Measurements from ENCODE around the gene CDH23. TPM values are rescaled to one million over a fixed set of nuclear protein-coding genes. Genes with fewer than 3 reads are reported as not detected.

The CDH23 gene
- total RNA-seq, 1 donor from 2014 or later, result 5.1 TPM

- DNase-seq (ENCODE audit: low spot score), result no peak
Observed at GRCh38 chr10:71756311-71757191, 359.8 kb downstream of the CDH23 start.

- DNase-seq (ENCODE audit: low spot score), result no peak
Observed at GRCh38 chr10:71757399-71757922, 360.7 kb downstream of the CDH23 start.

- DNase-seq (ENCODE audit: low spot score), result no peak
Observed at GRCh38 chr10:71761105-71761511, 364.4 kb downstream of the CDH23 start.

GRCh38 chr10:71761541-71762113, 364.9 kb downstream of the CDH23 start:
- DNase-seq (ENCODE audit: low spot score), result no peak

GRCh38 chr10:71762324-71762723, 365.6 kb downstream of the CDH23 start:
- no peak for DNase-seq (ENCODE audit: low spot score)

GRCh38 chr10:71763352-71764127, 366.8 kb downstream of the CDH23 start:
- no peak for DNase-seq (ENCODE audit: low spot score)

- DNase-seq (ENCODE audit: low spot score), result no peak
Observed at GRCh38 chr10:71765176-71765904, 368.6 kb downstream of the CDH23 start.

GRCh38 chr10:71765906-71766716, 369.4 kb downstream of the CDH23 start:
- no peak for DNase-seq (ENCODE audit: low spot score)

- peak; percentile 88 for DNase-seq (ENCODE audit: low spot score)
Observed at GRCh38 chr10:71766717-71767419, 370.1 kb downstream of the CDH23 start.

GRCh38 chr10:71767420-71768035, 370.8 kb downstream of the CDH23 start:
- DNase-seq (ENCODE audit: low spot score), result peak; percentile 74

- no peak for DNase-seq (ENCODE audit: low spot score)
Observed at GRCh38 chr10:71769279-71769823, 372.6 kb downstream of the CDH23 start.

- DNase-seq (ENCODE audit: low spot score), result no peak
Observed at GRCh38 chr10:71770255-71770654, 373.5 kb downstream of the CDH23 start.

GRCh38 chr10:71770789-71771188, 374.1 kb downstream of the CDH23 start:
- no peak for DNase-seq (ENCODE audit: low spot score)

GRCh38 chr10:71771204-71771603, 374.5 kb downstream of the CDH23 start:
- DNase-seq (ENCODE audit: low spot score), result no peak

- peak; percentile 66 for DNase-seq (ENCODE audit: low spot score)
Observed at GRCh38 chr10:71771821-71772617, 375.3 kb downstream of the CDH23 start.

GRCh38 chr10:71772832-71773220, 376.1 kb downstream of the CDH23 start:
- DNase-seq (ENCODE audit: low spot score), result no peak

GRCh38 chr10:71773221-71773971, 376.7 kb downstream of the CDH23 start, which contains the start of gene VSIR:
Gene VSIR, minus strand, starts transcription at chr10:71773520. Its CDS starts 81 bp downstream, at chr10:71773439.
- DNase-seq (ENCODE audit: low spot score), result peak; percentile 92

Measured in mucosa of gallbladder (tissue), 1 donor.